NCI-H1092 treated with DMSO at 0.1 percent for 48 hours (cell line): Measurements from ENCODE around the gene P3H1.
"Not testable (repeated sequence)": the region's sequence is repeated elsewhere in the genome, so short reads cannot be mapped to it uniquely, and the experiment has no call there.

Experiments used
- DNase-seq: peaks from one replicate; lab custom pipeline; 2025; lab: John Stamatoyannopoulos, UW

The P3H1 gene

GRCh38 chr1:42766741-42767509 is at the start of gene P3H1, which contains the start of gene C1orf50:
Gene P3H1, minus strand, starts transcription at chr1:42767028. Its CDS starts 57 bp downstream, at chr1:42766971.
Gene C1orf50, plus strand, starts transcription at chr1:42767249. Its CDS starts 63 bp downstream, at chr1:42767312.
- DNase-seq, result peak; percentile 100

GRCh38 chr1:42815941-42816584 is 49.2 kb upstream of the P3H1 start:
- DNase-seq, result no peak

- not testable (repeated sequence) for DNase-seq
Observed at GRCh38 chr1:42814815-42815214, 48.0 kb upstream of the P3H1 start.

- DNase-seq, result no peak
Observed at GRCh38 chr1:42807056-42807668, 40.3 kb upstream of the P3H1 start.

GRCh38 chr1:42806593-42806992 is 39.8 kb upstream of the P3H1 start:
- no peak for DNase-seq

- DNase-seq, result no peak
Observed at GRCh38 chr1:42806171-42806570, 39.3 kb upstream of the P3H1 start.

GRCh38 chr1:42801832-42802473 is 35.1 kb upstream of the P3H1 start:
- DNase-seq, result no peak

- DNase-seq, result no peak
Observed at GRCh38 chr1:42797979-42798378, 31.2 kb upstream of the P3H1 start.

GRCh38 chr1:42797414-42797813 is 30.6 kb upstream of the P3H1 start:
- no peak for DNase-seq

GRCh38 chr1:42793824-42794223 is 27.0 kb upstream of the P3H1 start:
- DNase-seq, result no peak

GRCh38 chr1:42788021-42788420 is 21.2 kb upstream of the P3H1 start:
- DNase-seq, result no peak

- no peak for DNase-seq
Observed at GRCh38 chr1:42786097-42786496, 19.3 kb upstream of the P3H1 start.

- no peak for DNase-seq
Observed at GRCh38 chr1:42784946-42785693, 18.3 kb upstream of the P3H1 start, which contains the start of gene TMEM269. Gene TMEM269, plus strand, starts transcription at chr1:42784991. Its CDS starts 4,903 bp downstream, at chr1:42789894.

- DNase-seq, result no peak
Observed at GRCh38 chr1:42784547-42784945, 17.7 kb upstream of the P3H1 start.

- no peak for DNase-seq
Observed at GRCh38 chr1:42783092-42783491, 16.3 kb upstream of the P3H1 start.

GRCh38 chr1:42780176-42780575 is 13.3 kb upstream of the P3H1 start:
- DNase-seq, result no peak

GRCh38 chr1:42779725-42780124 is 12.9 kb upstream of the P3H1 start:
- no peak for DNase-seq

- DNase-seq, result peak; percentile 11
Observed at GRCh38 chr1:42777852-42778251, 11.0 kb upstream of the P3H1 start.

GRCh38 chr1:42776502-42776901 is 9.7 kb upstream of the P3H1 start:
- DNase-seq, result no peak

- no peak for DNase-seq
Observed at GRCh38 chr1:42774928-42775526, 8.2 kb upstream of the P3H1 start.

- DNase-seq, result no peak
Observed at GRCh38 chr1:42773420-42773819, 6.6 kb upstream of the P3H1 start.
